HG02884 (cell line): ENCODE data around the gene ZBTB7A.

Experiments used
- ATAC-seq: cut with Tn5 transposase; IDR thresholded peaks from one replicate; pipeline ENCODE4 v1.9.1; 2021; ENCODE audit warnings: mild to moderate bottlenecking, moderate library complexity; ENCODE audit not compliant: unreplicated experiment

The ZBTB7A gene

DNA sequence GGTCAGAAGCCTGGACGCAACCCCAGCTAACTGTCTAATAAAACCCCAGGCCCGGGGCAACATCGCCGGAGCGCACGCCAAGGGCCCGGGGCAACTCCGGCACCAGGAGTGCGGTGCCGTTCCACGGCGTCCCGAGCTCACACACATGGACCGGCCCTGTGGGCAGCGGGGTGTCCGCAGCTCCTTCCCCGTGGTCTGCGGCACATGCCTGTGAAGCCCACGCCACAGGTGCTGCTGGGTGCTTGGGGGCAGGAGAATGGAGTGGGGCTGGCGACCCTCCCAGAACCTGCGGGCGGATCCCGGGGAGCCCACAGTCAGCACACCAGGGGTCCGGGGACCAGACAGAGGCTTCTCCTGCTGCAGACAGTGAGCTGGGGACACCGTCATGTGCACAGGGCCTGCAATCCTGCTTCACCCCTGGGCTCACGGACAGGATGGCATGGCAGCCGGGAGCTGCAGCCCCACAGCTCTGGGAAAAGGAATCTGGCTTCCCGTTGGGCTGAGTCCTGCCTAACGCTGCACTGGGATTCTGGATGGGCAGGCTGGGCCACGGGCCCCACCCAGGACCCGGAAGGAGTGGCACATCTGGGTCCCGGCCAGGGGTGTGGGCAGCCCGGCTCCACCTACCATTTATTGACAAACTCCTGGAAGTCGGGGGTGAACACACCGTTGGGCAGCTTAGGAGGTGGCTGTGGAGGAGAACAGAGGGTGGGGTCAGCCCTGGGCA lies 28.2 kb upstream of the ZBTB7A start:
- no peak for ATAC-seq

DNA sequence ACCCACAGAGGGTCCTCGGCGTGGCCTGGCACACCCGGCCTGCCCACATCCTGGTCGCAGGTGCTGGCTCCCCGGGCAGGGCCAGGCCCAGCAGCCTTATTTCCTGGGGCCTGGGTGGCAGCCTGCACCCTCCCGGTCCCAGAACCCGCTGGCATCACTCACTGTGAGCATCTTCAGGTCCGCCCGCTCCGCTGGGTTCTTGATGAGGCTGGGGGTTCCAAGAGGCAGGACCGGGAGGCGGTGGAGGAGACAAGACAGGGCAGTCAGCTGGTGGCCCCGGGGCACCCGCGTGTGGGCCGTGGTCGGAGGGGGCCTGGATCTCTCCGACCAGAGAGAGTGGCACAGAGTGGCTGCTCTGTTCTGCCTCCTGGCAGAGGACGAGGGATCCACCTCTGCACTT lies 27.6 kb upstream of the ZBTB7A start:
- ATAC-seq: no peak

DNA sequence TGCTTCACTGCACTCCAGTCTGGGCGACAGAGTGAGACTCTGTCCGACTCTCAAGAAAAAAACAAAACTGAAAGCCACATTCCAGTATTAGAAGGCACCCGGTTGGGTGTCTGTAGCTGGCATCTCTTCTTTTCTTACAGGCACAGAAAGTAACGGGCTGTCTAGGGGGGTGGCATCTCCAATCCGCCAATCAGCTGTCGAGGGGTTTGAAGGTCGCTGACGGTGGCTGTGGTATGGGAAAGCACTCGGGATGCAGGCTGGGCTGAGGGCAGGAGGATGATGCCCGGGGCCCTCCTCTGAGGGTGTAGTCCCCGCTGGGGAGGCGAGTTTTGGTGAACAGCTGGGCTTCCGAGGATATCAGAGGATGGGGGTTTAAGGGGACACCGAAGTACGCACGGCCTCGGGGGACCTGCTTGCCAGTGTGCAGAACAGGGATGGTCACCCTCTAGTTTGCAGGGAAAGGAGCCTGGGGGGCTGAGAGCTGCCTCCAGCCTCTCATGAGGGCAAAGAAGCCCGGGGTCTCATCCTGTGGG lies 27.0 kb upstream of the ZBTB7A start:
- no peak for ATAC-seq

GRCh38 chr19:4090356-4091220 lies 23.9 kb upstream of the ZBTB7A start:
- ATAC-seq: no peak

DNA sequence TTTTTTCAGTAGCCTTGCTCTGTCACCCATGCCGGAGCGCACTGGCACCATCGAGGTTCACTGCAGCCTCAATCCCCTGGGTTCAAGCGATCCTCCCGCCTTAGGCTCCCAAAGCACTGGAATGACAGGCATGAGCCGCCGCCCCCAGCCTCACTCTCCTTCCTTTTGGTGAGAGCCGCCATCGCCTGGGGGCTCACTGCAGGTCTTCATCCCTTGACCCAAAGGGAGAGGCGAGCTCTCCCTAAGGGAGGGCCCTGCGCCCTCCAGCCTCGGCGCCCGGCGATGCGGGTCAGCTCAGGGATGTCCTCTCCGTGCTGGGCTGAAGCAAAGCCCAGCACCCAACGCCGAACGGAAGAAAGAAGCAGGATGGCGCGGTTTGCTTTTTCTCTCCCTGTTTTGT lies 23.2 kb upstream of the ZBTB7A start:
- ATAC-seq: no peak

- no peak for ATAC-seq
These were observed 22.8 kb upstream of the ZBTB7A start for GRCh38 chr19:4089400-4089908.

- ATAC-seq: no peak
These were observed 22.3 kb upstream of the ZBTB7A start for GRCh38 chr19:4088975-4089374.

GRCh38 chr19:4087787-4088679 lies 21.3 kb upstream of the ZBTB7A start:
- no peak for ATAC-seq

DNA sequence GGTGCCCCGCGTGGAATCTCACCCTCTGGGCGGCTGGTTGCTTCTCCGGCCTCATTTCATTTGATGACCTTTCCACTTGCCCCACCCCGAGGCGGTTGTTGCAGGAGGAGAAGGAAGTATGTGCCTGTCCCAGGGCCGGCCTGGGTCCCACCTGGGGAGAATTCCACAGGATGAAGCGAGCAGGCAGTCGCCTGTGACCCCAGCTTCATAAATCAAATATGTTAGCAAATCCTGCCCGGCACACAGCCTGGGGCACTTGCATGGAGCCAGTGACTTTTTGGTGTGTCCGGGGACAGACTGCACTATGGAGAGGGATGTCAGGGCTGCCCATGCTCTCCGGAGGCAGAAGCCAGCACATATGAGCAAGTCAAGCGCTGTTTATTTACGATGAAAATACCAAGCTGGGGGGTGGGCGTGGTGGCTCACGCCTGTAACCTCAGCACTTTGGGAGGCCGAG lies 19.7 kb upstream of the ZBTB7A start:
- ATAC-seq: no peak

GRCh38 chr19:4084547-4084877 lies 17.8 kb upstream of the ZBTB7A start:
- no peak for ATAC-seq

- no peak for ATAC-seq
These were observed 17.2 kb upstream of the ZBTB7A start for GRCh38 chr19:4083677-4084546.

DNA sequence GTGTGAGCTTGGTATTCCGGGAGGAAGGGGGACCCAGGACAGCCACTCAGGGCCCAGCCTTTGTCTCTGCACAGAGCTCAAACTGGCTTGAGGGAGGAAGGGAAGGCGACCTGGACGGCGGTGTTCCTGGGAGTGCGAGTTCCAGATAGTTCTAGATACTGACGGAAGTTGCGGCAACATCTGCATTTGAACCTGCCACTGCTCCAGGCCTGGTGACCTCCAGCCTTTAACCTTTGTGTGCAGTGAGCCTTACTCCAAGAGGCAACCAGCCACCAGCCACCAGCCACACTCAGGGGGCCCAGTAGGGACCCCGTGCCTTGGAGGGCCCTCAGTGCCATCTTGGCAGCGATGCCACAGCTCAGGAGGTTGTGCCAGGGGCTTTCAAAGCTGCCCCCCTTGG lies 15.5 kb upstream of the ZBTB7A start:
- no peak for ATAC-seq

- ATAC-seq: no peak
These were observed 14.9 kb upstream of the ZBTB7A start for GRCh38 chr19:4081441-4082129.

GRCh38 chr19:4080473-4080872 lies 13.8 kb upstream of the ZBTB7A start:
- no peak for ATAC-seq

DNA sequence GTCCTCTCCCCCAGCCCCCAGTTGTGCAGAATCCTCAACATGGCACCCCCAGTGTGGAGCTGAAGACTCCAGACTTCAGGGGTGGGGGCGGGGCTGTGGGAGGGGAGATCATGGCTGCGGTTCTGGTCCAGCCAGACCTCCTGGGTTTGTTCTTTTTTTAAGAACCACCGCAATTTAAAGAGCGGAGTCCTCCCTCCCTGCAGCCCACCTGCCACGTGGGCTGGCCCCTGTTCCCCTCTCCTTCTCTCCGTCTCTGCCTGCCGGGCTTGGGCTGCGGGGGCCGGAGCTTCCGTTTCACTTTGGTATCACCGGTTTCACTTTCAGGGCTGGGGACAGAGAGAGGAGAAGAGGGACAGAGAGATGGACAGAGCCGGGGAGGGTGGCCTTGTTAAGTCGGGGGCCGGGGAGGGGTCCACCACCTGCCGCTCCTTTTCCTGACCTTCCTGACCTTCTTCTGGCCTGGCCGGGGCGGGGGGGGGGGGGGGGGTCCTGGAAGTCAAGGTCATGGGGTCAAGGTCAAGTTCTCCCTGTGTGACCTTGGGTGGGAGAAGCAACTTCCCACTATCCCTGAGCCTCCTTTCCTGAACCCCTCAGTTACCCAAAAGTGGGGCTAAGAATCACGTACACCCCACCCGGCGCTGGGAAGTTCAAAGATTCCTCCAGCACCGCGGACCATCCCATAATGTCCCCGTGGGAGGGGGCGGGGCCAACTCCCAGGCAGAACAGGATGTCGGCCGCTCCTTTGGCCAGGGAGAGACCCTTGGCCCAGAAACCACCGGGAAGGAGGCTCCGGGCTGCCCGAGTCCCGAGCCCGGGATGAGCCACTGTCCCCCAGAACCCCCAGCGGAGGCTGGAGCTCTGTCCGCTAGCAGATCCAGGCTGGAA lies 11.3 kb upstream of the ZBTB7A start:
- no peak for ATAC-seq

DNA sequence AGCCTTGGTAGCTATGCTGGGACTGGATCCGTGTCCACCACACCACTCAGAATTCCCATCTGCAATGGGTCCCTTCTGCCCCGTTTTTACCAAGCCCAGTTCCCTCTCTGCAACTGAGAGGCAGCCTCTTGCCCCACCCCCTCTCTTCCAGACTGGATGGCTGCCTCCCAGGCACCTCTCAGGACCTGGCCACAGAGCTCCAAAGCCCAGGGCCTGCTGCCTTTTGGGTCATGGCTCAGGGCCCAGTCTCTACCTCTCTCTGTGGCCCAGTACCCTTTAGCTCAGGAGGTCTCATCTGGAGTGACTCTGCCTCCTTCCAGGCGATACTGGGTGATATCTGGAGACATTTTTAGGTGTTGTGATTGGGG lies 10.3 kb upstream of the ZBTB7A start:
- no peak for ATAC-seq

- no peak for ATAC-seq
These were observed 8.7 kb upstream of the ZBTB7A start for GRCh38 chr19:4075373-4075772.

DNA sequence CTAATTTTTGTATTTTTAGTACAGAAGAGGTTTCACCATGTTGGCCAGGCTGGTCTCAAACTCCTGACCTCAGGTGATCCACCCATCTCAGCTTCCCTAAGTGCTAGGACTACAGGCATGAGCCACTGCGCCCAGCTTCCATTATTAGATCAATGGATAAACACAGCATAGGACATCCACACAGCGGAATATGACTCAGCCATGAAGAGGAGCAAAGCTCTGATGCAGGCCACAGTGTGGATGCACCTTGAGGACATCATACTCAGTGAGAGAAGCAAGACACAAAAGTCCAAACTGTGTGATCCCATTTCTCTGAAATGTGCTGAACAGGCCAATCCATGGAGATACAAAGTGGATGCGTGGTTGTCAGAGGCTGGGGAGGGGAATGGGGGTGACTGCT lies 4.9 kb upstream of the ZBTB7A start:
- ATAC-seq: no peak
